Peyer's patch (tissue), 4 donors: ENCODE results near the gene UCP2.

Experiments
- CTCF ChIP-seq, 6 experiments: fragments of 450-650 bp in 4 of 6; fragments of 200-600 bp in 2 of 6; sonication (generic) in 1 of 6; IDR thresholded peaks; one replicate each; pipeline ENCODE4 v1.5.1; 2017 to 2019; ENCODE audit warnings: antibody characterized with exemption in 6 of 6, mild to moderate bottlenecking in 3 of 6, moderate library complexity in 1 of 6
- POLR2A ChIP-seq, 2 donors: fragments of 450-650 bp; IDR thresholded peaks; one replicate each; pipeline ENCODE4 v1.5.1; 2017; ENCODE audit warnings: antibody characterized with exemption in 2 of 2, mild to moderate bottlenecking in 2 of 2, moderate library complexity in 2 of 2

GRCh38 chr11:73940801-73941570 is 41.7 kb downstream of the UCP2 start:
- TF ChIP-seq POLR2A (IDR thresholded peaks at IDR 0.05) (no peak), CTCF (IDR thresholded peaks at IDR 0.05) (no peak)
